Activated T-helper 2 cell treated with anti-CD3 and anti-CD28 coated beads, Interferon-gamma antibody, Interleukin-2, Interleukin-4, amounts not matched to agents 10 μg/mL and 5 μg/mL and 100 μg/mL, durations not matched to agents 14 hours and 24 hours and 36 hours (primary cell): Measurements from ENCODE around the gene PLCB1. TPM values are rescaled to one million over a fixed set of nuclear protein-coding genes. Genes with fewer than 3 reads are reported as not detected.
"Not testable (repeated sequence)": the region's sequence is repeated elsewhere in the genome, so short reads cannot be mapped to it uniquely, and the experiment has no call there.

Experiments used
- DNase-seq: peaks from one replicate; pipeline ENCODE4 v3.0.0; 2021; ENCODE audit warnings: low spot score
- H3K27ac Mint-ChIP-seq: one replicate; pipeline ENCODE4 v1.8.0; 2021; ENCODE audit warnings: mixed read lengths
- H3K27me3 Mint-ChIP-seq: one replicate; pipeline ENCODE4 v1.8.0; 2021; ENCODE audit warnings: low read depth, mixed read lengths
- H3K36me3 Mint-ChIP-seq: one replicate; pipeline ENCODE4 v1.8.0; 2021; ENCODE audit warnings: low read depth, mixed read lengths
- H3K4me1 Mint-ChIP-seq: one replicate; pipeline ENCODE4 v1.8.0; 2021; ENCODE audit warnings: low read depth, mixed read lengths
- H3K4me3 Mint-ChIP-seq: one replicate; pipeline ENCODE4 v1.8.0; 2021; ENCODE audit warnings: low read depth, mild to moderate bottlenecking, moderate library complexity, mixed read lengths
- H3K9me3 Mint-ChIP-seq: one replicate; pipeline ENCODE4 v1.8.0; 2021; ENCODE audit warnings: mixed read lengths
- intact Hi-C: fragments of 100-400 bp; cut with micrococcal nuclease; formaldehyde crosslinking; loops from one replicate; pipeline ENCODE4 v1.15.1; 2023
- total RNA-seq: library from RNA; stranded (reverse); gene quantifications from 2 replicates; pipeline ENCODE4 v1.2.3, GENCODE V29; 2022

PLCB1 gene
- total RNA-seq, 1 donor from 2014 or later: 2.6 TPM

GRCh38 chr20:8587810-8588209 is 455.7 kb downstream of the PLCB1 start:
- no peaks in the 10 kb centered on the region for H3K4me1 Mint-ChIP-seq
- no peaks in the 10 kb centered on the region for H3K9me3 Mint-ChIP-seq
- H3K27me3 Mint-ChIP-seq: no peaks in the 10 kb centered on the region
- H3K27ac Mint-ChIP-seq: no peak overlapping the region
- H3K4me3 Mint-ChIP-seq: no peak overlapping the region
- DNase-seq: no peak
- H3K36me3 Mint-ChIP-seq: no peaks in the 10 kb centered on the region
- intact Hi-C loops: no loop called here

GRCh38 chr20:8589956-8590355 is 457.9 kb downstream of the PLCB1 start:
- Mint-ChIP-seq H3K27ac (no peak overlapping the region), H3K4me3 (no peak overlapping the region), H3K27me3 (no peaks in the 10 kb centered on the region), H3K36me3 (no peaks in the 10 kb centered on the region), H3K4me1 (no peaks in the 10 kb centered on the region), H3K9me3 (no peaks in the 10 kb centered on the region)
- intact Hi-C loops: no loop called here
- no peak for DNase-seq

DNA sequence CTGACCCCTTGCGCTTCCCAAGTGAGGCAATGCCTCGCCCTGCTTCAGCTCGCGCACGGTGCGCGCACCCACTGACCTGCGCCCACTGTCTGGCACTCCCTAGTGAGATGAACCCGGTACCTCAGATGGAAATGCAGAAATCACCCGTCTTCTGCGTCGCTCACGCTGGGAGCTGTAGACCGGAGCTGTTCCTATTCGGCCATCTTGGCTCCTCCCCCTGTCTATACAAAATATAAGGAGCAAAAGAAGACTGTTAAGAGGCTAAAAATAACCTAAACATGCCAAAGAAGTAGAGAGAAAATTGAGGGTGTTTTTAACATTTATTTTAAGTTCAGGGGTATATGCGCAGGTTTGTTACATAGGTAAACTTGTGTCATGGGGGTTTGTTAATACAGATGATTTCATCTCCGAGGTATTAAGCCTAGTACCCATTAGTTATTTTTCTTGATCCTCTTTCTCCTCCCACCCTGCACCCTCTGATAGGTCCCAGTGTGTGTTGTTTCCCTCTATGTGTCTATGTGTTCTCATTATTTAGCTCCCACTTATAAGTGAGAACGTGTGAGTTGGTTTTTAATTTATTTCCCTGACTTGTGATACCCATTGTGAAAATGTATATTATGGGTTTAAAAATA is 469.0 kb downstream of the PLCB1 start:
- H3K27ac Mint-ChIP-seq, intact Hi-C loops: not testable (repeated sequence)

GRCh38 chr20:8601542-8601912 is 469.5 kb downstream of the PLCB1 start:
- Mint-ChIP-seq H3K27me3 (no peaks in the 10 kb centered on the region), H3K4me1 (peaks cover 9% of the 10 kb centered on the region), H3K4me3 (no peak overlapping the region), H3K36me3 (no peaks in the 10 kb centered on the region), H3K27ac (no peak overlapping the region), H3K9me3 (no peaks in the 10 kb centered on the region)
- no peak for DNase-seq
- intact Hi-C loops: no loop called here

More for the DNA sequence above, 469.0 kb downstream of the PLCB1 start:
- not testable (repeated sequence) for DNase-seq, H3K9me3 Mint-ChIP-seq, H3K36me3 Mint-ChIP-seq, H3K4me3 Mint-ChIP-seq, H3K27me3 Mint-ChIP-seq, H3K4me1 Mint-ChIP-seq

- Mint-ChIP-seq H3K9me3 (no peaks in the 10 kb centered on the region), H3K36me3 (no peaks in the 10 kb centered on the region), H3K4me1 (peaks cover 9% of the 10 kb centered on the region), H3K27me3 (no peaks in the 10 kb centered on the region), H3K4me3 (peak overlapping the region; percentile 24), H3K27ac (no peak overlapping the region)
- intact Hi-C loops: no loop called here
- DNase-seq: no peak
These were observed 470.5 kb downstream of the PLCB1 start for GRCh38 chr20:8602389-8603116.

DNA sequence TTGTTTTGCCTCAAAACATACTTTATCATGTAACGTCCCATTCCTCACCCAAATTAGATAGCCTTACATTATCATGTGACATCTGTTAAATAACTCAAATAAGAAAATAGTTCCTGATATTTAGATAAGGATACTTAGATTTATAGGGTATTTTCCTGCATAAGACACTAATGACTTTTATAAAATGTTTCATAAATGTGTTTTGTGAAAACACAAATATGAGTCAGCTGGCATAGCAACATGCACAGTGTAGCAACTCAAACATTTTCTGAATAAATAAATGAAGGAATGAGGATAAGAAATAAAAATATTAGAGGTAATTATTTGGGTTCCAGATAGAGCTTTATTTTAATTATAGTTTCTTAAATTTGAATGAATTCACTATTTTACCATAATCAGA is 476.4 kb downstream of the PLCB1 start:
- Mint-ChIP-seq H3K4me3 (no peak overlapping the region), H3K36me3 (no peaks in the 10 kb centered on the region), H3K27me3 (no peaks in the 10 kb centered on the region), H3K4me1 (no peaks in the 10 kb centered on the region), H3K27ac (no peak overlapping the region), H3K9me3 (no peaks in the 10 kb centered on the region)
- DNase-seq: no peak
- intact Hi-C loops: no loop called here

- intact Hi-C loops: no loop called here
These were observed 484.7 kb downstream of the PLCB1 start for GRCh38 chr20:8616792-8617191.

GRCh38 chr20:8621001-8621400 is 488.9 kb downstream of the PLCB1 start:
- no peaks in the 10 kb centered on the region for H3K4me1 Mint-ChIP-seq
- H3K9me3 Mint-ChIP-seq: no peaks in the 10 kb centered on the region
- H3K36me3 Mint-ChIP-seq: no peaks in the 10 kb centered on the region
- DNase-seq: no peak
- intact Hi-C loops: no loop called here
- H3K27ac Mint-ChIP-seq: no peak overlapping the region
- no peaks in the 10 kb centered on the region for H3K27me3 Mint-ChIP-seq
- no peak overlapping the region for H3K4me3 Mint-ChIP-seq

More at GRCh38 chr20:8616792-8617191, 484.7 kb downstream of the PLCB1 start:
- no peaks in the 10 kb centered on the region for H3K36me3 Mint-ChIP-seq
- H3K4me1 Mint-ChIP-seq: no peaks in the 10 kb centered on the region
- no peak overlapping the region for H3K4me3 Mint-ChIP-seq
- H3K9me3 Mint-ChIP-seq: no peaks in the 10 kb centered on the region
- no peak overlapping the region for H3K27ac Mint-ChIP-seq
- H3K27me3 Mint-ChIP-seq: no peaks in the 10 kb centered on the region
- DNase-seq: no peak

DNA sequence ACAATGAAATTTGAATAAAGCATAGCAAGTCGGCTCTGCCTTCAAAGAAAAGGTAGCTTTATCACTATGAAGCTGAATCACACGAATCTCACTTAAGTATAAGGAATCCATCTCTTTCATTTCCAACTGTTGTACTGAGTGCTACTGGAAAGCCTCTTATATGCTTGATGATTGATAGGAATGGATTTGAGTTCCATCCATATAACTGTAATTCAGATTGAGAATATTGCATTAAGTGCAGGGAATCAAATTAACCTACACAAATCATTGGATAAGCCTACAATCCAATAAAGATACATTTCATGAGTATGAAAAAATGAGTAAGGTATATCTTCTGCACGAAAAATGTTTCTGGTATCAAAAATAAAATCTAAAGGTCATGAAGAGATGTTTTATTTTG is 492.0 kb downstream of the PLCB1 start:
- intact Hi-C loops: no loop called here
- H3K27me3 Mint-ChIP-seq: no peaks in the 10 kb centered on the region
- no peak overlapping the region for H3K4me3 Mint-ChIP-seq
- no peak for DNase-seq
- no peaks in the 10 kb centered on the region for H3K9me3 Mint-ChIP-seq
- no peaks in the 10 kb centered on the region for H3K36me3 Mint-ChIP-seq
- no peak overlapping the region for H3K27ac Mint-ChIP-seq
- H3K4me1 Mint-ChIP-seq: no peaks in the 10 kb centered on the region

GRCh38 chr20:8624616-8625015 is 492.6 kb downstream of the PLCB1 start:
- H3K36me3 Mint-ChIP-seq: no peaks in the 10 kb centered on the region
- no peak overlapping the region for H3K4me3 Mint-ChIP-seq
- no peaks in the 10 kb centered on the region for H3K27me3 Mint-ChIP-seq
- intact Hi-C loops: no loop called here
- no peak overlapping the region for H3K27ac Mint-ChIP-seq
- no peaks in the 10 kb centered on the region for H3K9me3 Mint-ChIP-seq
- H3K4me1 Mint-ChIP-seq: no peaks in the 10 kb centered on the region
- no peak for DNase-seq

GRCh38 chr20:8627340-8628004 is 495.4 kb downstream of the PLCB1 start:
- no peak overlapping the region for H3K4me3 Mint-ChIP-seq
- intact Hi-C loops: no loop called here
- no peaks in the 10 kb centered on the region for H3K4me1 Mint-ChIP-seq
- H3K27me3 Mint-ChIP-seq: no peaks in the 10 kb centered on the region
- H3K9me3 Mint-ChIP-seq: no peaks in the 10 kb centered on the region
- DNase-seq: no peak
- H3K27ac Mint-ChIP-seq: no peak overlapping the region
- no peaks in the 10 kb centered on the region for H3K36me3 Mint-ChIP-seq

GRCh38 chr20:8631271-8631670 is 499.2 kb downstream of the PLCB1 start:
- no peak overlapping the region for H3K27ac Mint-ChIP-seq
- no peak overlapping the region for H3K4me3 Mint-ChIP-seq
- no peaks in the 10 kb centered on the region for H3K36me3 Mint-ChIP-seq
- no peak for DNase-seq
- intact Hi-C loops: no loop called here
- H3K27me3 Mint-ChIP-seq: no peaks in the 10 kb centered on the region
- no peaks in the 10 kb centered on the region for H3K9me3 Mint-ChIP-seq
- no peaks in the 10 kb centered on the region for H3K4me1 Mint-ChIP-seq

- Mint-ChIP-seq H3K9me3 (no peaks in the 10 kb centered on the region), H3K4me3 (no peak overlapping the region), H3K27me3 (no peaks in the 10 kb centered on the region), H3K27ac (no peak overlapping the region), H3K36me3 (no peaks in the 10 kb centered on the region), H3K4me1 (no peaks in the 10 kb centered on the region)
- no peak for DNase-seq
- intact Hi-C loops: no loop called here
These were observed 501.3 kb downstream of the PLCB1 start for GRCh38 chr20:8633366-8633765.
